NCI-H524 treated with DMSO at 0.1 percent for 48 hours (cell line): ENCODE data around the gene CIROP.

Experiments used
- DNase-seq: peaks from one replicate; lab custom pipeline; 2025; lab: John Stamatoyannopoulos, UW

Gene CIROP

GRCh38 chr14:23131482-23131881 is 26.7 kb upstream of the CIROP start:
- no peak for DNase-seq

- no peak for DNase-seq
Measured at GRCh38 chr14:23130871-23131270, 26.1 kb upstream of the CIROP start.

GRCh38 chr14:23129759-23130316 is 25.0 kb upstream of the CIROP start:
- DNase-seq: no peak

DNA sequence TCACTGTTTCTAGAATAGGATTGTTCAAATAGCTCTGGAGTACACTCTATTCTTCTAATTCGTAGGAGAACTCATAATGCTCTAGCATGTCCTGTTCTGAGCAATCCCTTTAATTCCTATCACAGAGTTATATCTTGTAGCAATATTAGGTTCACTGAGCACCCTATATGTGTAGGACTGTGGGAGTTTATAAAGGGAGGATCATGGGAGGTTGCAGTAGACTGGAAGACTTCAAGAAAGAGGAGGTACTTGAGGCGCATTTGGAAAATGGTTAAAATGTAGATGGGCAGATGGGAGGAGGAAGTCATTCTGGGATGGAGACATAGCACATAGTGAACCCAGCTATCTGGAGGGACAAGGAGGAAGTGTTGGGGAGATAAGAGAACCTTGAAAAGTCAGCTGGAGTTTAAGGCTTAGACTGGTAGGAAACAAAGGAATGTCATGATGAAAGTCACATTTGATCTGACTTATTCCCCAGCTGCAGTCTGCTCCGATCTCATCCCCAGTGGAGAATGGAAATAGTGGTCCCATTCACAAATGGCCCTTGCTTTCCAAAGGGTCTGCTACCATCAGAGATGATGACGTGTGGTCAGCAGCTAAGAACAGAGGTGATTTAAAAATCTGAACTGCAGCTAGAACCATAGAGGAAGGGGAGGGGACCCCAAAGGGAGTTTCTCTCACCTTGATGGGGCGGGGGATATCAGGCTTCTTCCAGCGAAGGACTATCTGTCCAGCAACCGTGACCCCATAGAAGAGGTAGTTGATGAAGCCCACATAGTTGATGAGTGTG is 24.4 kb upstream of the CIROP start:
- no peak for DNase-seq

DNA sequence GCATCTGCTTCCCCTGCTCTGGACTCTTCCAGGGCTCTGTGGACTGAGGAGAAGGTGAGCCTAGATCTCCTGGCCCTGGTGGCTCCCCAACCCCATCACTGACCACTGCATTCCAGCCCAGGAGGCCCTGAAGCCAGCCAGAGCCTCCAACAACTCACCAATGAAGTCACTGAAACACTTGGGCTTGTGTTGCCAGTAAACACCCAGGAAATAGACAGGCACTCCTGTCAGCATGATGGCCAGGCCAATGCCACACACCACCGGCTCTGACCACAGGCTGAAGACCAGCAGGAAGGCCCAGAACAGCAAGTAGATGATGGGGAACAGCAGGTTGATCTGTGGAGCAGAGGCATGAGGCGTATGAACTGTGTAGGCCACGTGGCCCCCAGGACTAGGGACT is 23.1 kb upstream of the CIROP start:
- DNase-seq: no peak

GRCh38 chr14:23126548-23127278 is 21.9 kb upstream of the CIROP start:
- DNase-seq: no peak

- DNase-seq: no peak
Measured at GRCh38 chr14:23125933-23126524, 21.2 kb upstream of the CIROP start.

- DNase-seq: no peak
Measured at GRCh38 chr14:23125011-23125410, 20.2 kb upstream of the CIROP start.

GRCh38 chr14:23124337-23124954 is 19.7 kb upstream of the CIROP start:
- DNase-seq: no peak

GRCh38 chr14:23123419-23123818 is 18.6 kb upstream of the CIROP start:
- DNase-seq: peak; percentile 97

GRCh38 chr14:23122086-23122485 is 17.3 kb upstream of the CIROP start:
- DNase-seq: no peak

DNA sequence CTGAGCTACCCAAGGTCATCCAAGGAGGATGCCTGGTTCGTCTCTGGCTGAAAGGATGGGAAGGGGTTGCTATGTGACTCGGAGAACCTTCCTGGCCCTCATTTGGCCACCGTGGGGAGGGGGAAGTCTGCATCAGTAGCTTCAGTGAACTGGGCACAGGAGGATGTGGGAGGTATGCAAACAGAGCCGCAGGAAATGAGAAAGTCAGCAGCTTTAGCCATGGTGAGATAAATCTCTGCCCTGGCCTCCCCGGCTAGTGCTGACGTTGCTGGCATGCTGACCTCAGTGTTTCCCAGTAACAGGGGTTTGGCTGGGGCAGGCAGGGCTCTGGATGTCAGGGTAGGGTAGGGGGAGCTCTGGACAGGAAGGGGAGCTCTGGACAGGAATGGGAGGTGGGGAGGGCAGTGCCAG is 16.6 kb upstream of the CIROP start:
- no peak for DNase-seq

DNA sequence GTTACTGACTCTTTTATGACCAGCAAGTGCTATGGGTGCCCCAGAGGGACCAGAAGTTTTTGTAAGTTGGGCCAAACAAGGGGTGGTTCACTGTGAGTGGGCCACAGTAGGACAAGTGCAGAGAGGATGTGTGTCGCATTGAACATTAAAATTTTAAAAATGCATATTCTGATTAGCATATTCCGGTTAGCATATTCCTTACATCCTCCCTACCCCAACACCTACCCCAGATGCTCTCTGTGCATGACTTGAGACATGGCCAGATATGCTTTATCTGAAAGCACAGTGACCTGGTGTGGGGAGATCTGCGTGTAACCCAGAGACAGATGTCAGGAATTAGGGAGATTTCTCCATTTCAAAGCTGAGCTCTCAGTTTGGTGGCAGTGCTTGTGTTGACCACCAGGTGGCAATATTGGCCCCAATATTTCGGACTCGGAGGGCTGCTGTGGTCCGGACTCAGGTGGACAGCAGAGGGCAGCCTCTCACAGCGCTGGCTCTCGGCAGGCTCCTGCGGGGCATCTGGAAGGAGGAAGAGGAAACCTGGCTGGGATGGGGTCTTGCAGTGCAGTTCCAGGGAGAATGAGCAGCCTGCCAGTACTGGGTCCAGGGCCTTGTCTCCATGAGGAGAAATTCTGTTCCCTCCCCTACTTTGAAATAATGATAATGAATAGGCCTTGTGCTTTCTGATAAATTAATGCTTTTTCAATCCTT is 15.9 kb upstream of the CIROP start:
- DNase-seq: peak; percentile 61

DNA sequence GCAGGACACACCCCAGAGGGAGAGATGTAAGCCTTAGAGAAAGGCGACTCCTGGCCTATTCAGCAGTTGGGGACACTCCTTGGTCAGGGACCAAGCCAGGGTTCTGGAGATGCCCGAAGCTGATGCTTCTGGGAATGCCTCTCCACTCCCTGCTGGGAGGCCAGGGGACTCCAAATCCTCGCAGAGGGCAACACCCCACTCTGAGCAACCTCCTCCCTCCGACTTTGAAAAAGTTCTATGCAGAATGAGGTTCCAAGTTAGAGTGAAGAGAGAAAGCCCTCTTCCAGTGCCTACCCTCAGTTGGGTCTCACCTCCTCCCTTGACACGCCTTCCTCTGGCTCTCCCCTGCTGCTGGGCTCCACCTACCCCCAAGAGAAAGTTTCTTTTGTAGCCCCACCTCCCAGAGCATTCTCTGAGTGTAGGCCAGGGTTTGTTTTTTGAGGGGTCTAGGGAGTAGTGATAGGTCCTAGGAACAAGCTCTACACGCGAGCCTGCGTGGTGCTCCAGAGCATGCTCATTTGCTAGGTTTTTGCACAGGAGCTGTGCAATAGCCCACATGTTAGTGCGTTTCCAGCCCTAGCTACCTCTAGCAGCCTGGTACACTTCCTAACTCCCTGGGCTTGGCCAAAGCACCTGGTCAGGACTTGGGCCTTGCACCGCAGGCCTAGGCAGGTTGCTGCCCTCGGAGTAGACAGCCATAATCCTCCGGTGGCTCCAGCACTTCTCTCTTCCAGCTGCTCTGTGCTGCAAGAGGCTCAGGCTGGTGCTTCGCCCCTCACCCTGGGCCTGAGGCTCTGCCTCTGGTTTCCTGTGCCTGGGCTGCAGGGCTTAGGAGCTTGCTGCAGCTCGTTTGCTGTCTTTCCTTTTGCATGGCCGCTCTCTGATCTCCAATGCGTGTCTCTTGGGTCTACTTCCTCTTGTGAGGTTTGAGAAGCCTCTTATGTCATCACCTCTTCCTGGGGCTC is 14.9 kb upstream of the CIROP start:
- DNase-seq: no peak

DNA sequence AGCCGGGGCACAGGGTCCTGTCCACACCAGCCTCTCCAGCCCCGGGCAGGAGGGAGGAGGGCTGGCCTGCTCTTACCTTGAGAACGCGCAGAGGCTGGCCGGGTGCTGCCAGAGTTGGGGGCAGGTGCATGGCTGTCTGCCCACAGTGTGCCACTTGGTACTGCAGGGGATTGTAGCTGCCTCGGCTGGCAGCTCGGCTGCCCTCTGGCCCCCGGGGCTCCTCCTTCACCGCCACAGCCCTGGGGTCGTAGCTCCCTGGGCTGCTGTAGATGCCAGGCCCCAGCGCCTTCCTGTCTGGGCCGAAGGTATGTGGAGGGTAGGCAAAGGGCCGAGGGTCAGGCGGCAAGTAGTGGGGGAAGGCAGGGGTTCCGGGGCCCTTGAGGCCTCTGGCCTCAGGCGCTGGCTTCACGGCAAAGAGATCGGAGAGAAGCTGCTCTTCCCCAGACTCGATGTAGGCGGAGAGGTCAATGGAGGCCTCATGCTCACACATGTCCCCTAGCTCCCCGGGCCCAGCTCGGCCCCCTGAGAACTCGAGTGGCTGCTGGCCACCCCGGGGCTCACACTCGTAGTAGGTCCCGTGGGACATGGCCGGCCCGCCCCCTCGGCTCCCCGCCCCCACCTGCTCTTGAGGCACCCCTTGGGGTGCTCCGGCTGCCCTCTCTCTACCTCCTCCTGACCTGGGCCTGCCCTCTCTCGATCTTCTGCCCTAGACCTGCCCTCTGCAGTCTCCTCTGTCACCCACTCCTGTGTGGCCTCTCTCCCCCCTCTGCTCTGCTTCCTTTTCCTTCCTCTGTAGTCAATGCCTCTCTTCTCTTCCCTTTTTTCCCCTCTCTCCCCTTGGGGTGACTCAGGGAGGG is 13.9 kb upstream of the CIROP start, which contains the start of gene CEBPE:
CEBPE (minus strand) TSS at position 750 of the 857 bp plus-strand sequence; CDS start at position 586, 164 bp downstream.
- DNase-seq: no peak

GRCh38 chr14:23117371-23118020 is 12.7 kb upstream of the CIROP start:
- DNase-seq: no peak

GRCh38 chr14:23115918-23116317 is 11.1 kb upstream of the CIROP start:
- DNase-seq: no peak

GRCh38 chr14:23115039-23115731 is 10.4 kb upstream of the CIROP start:
- DNase-seq: no peak
